GM19438 (cell line): ENCODE data around the gene MYO5B.
"Not testable (repeated sequence)": the region's sequence is repeated elsewhere in the genome, so short reads cannot be mapped to it uniquely, and the experiment has no call there.

Experiments used
- ATAC-seq: cut with Tn5 transposase; IDR thresholded peaks from one replicate; pipeline ENCODE4 v1.9.1; 2021; ENCODE audit warnings: low read depth; ENCODE audit not compliant: unreplicated experiment

MYO5B gene

DNA sequence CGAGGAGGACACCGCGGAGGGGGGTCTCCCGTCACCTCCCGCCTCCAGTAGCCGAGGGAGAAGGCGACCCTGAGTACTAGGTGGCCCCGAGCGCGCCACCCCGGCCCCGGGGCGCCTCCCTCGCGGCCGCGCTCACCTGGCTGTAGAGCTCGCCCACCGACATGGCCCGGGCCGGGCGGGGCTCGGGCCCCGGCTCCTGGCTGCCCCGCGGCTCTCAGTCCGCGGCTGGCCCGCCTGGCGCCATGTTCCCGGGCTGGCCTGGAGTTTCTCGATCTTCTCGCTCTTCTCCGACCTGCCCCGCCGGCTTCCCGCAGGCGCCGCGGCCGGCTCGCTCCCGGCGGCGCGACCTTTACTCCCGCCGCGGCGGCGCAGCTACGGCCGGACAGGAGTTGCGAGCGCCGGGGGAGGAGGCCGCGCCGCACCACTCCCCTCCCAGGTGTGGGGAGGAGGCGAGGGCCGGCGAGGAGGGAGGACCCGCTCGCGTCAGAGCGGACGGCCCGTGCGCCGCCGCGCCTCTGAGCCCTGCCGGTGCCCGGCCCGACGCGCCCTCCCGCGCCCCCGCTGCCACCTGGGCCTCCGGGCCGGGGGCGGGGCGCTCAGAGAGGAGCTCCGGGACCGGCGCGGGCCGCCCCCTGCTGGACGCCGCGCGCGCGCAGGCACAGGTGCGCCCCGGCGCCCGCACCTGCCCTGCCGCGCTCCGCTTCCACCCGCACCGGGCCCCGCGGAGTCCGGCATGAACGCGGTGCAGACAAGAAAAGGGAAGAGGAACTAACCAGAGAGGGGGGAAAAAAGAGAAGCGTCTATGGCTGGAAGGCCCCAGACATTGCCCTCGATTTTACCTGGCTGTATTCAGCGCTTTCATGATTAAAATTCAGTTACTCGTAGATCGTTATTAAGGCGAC is at the start of gene MYO5B:
MYO5B (minus strand) TSS at position 517 of the 902 bp plus-strand sequence; CDS start at position 163, 354 bp downstream.
- peak; percentile 66 for ATAC-seq

DNA sequence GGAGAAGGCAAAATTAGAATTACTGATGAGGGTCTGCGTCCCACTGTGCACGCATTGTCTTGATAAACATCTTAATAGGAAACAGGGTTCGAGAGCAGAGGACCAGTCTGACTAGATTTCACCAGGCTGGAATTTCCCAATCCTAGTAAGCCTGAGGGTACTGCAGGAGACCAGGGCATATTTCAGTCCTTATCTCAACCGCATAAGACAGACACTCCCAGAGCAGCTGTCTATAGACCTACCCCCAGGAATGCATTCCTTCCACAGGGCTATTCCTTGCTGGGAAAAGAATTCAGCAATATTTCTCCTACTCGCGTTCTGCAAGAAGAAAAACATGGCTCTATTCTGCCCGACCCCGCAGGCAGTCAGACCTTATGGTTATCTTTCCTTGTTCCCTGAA is 46.8 kb upstream of the MYO5B start:
- not testable (repeated sequence) for ATAC-seq

DNA sequence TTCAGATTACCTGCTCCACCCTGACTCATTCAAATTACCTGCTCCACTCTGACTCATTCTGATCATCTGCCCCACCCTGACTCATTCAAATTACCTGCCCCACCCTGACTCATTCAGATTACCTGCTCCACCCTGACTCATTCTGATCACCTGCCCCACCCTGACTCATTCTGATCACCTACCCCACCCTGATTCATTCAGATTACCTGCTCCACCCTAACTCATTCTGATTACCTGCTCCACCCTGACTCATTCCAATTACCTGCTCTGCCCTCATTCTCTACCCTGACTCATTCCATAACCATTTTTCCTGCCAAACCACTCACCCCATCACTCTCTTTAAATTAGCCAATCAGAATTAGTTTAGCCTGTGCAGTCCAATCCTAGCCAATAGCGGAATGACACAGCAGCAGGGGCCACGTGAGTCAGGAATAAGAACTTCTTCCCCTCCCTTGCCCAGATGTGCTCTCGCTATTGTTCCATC is 45.2 kb upstream of the MYO5B start:
- ATAC-seq: no peak

DNA sequence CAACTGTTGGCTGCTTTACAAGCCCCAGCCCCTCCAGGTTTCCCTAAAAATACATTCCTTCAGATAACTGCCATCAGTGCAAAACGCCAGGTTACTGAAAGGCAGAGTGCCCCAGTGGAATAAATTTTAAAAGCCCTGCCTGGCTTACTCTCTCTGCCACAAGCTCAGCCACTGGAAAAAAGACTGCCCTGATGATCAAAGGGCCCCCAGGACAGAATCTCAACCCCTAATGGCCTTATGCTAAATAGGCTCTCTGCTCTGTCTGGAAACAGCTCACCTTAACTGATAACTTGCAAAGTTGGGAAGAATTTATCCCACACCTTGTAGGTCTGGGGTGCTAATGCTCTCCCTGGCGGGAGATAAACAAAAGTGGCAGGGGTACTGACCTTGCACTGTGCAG is 37.5 kb upstream of the MYO5B start:
- no peak for ATAC-seq

DNA sequence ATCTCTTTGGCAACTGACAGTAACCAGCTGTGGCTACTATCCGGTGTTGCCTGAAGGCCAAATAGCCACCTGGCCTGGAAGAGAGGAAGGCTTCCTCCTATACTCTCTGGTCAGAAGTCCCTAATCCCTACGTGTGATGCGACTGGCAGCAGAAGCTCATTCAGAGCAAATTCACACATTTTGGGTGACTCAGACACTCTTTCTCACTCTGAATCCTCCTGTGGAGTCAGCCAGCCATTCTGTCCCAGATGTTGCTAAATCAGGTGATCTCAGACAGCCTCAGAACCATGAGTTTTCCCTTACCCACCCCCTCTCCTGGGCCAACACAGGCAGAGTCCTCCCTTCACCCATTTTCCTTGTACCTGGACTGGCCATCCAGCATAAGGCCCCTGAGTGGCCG is 36.7 kb upstream of the MYO5B start:
- no peak for ATAC-seq

DNA sequence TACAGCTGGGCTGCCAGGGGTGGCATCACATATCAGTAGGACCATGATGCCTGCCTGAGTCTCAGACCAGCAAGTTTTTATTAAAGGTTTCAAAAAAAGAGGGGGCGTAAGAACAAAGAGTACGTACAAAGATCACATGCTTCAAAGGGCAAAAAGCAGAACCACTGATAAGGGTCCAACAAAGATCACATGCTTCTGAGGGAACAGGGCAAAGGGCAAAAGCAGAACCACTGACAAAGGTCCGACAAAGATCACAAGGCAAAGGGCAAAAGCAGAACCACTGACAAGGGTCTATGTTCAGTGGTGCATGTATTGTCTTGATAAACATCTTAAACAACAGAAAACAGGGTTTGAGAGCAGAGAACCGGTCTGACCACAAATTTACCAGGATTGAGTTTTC is 25.3 kb upstream of the MYO5B start:
- not testable (repeated sequence) for ATAC-seq

DNA sequence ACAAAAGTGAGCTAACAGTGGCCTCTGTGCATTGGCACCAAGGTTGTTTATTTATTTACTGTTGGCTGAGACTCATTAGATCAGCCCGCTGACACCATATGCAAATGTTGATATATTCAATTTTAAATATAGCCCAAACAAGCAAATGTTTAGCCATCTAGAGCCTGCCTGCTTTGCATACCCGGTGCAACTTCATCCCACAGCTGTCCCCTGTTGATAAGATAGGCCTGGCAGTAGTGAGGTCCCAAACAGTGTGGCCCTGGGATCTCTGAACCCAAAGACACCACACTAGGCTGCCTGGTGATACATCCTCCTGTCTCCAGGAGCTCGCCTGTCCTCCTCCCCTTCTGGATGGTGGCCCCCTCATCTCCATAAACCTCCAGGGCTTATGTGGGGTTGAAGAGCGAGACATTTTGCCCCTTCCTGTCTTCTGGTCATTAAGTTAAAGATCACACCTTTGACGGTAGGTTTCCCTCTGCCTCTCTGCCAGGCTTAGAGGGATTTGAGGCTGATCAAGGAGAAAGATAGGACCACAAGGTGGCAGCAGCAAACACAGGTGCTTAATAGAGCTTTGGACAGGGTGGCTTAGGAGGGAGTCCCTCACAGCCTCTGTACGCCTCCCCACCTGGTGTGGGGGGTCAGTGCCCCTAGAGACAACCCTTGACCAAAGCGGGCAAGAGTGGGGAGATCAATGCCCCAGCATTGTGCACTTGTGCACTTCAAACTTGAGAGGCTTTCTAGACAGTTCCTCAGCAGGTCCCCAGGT is 23.7 kb upstream of the MYO5B start:
- ATAC-seq: no peak

DNA sequence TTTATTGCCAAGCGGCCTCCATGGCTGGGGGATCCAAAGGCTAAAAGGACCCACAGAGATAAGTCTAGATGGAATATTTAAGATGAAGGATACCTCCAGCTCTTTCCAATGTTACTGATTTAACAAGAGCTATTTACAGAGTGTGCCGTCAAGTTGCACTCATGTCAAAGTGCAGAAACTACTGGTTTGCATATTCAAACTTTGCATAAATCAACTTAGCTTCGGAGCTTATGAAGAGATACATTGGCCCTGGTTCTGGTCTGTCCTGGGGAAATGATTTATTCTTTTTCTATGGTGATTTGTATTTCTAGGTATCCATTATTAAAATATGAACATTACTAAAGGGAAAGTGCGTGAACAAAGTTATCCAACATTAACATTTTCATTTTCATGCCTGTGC is 14.4 kb upstream of the MYO5B start:
- no peak for ATAC-seq

DNA sequence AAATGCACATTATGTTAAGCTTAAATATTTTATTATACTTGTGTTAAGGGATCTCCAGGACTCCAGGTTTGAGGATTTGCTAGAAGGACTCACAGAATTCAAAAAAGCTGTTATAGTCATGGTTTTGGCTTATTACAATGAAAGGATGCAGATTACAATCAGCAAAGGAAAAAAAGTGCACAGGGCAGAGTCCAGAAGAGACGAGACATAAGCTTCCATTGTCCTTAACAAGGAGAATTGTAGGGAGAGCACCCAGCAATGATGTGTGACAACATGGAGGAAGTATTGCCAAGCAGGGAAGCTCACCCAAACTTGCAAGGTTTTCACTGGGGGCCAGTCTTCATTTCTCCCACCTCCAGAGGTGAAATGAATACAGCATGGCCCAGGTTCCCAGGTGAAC is 12.8 kb upstream of the MYO5B start:
- no peak for ATAC-seq

DNA sequence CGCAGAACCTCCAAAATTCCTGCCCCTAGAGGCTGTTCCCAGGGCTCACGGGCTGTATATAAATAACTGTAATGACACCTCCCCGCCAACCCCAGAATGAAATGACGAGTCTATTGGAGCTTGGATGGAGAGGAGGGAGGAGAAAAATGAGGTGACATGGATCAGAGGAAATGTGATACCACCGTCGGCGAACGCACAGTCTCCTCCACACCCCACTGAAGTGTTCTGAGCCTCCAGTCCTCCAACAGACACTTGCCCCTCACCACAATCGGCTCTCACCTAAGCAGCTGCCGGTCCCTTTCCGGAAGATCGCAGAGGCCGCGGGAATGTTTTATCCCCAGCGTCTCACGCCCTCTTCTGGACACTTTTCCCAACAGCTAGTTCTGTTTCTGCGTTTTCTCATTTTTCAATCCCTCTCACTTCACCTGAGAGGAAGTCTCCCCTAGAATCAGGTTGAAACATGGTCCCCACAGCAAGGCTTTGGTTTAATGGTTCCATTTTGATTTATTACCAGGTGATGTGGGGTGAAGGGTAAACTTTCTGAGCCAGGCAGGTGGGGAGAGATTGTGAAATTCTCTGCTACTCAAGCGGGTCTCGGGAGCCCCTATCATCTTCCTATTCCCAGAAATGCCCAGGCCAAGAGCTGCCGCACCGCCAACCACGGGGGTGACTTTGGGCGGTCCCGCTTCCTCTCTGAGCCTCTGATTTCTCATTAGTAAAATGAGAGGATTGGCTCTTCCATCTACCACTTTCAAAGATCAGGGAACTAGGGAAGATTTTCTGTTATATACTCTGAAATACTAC is 9.1 kb upstream of the MYO5B start:
- no peak for ATAC-seq

DNA sequence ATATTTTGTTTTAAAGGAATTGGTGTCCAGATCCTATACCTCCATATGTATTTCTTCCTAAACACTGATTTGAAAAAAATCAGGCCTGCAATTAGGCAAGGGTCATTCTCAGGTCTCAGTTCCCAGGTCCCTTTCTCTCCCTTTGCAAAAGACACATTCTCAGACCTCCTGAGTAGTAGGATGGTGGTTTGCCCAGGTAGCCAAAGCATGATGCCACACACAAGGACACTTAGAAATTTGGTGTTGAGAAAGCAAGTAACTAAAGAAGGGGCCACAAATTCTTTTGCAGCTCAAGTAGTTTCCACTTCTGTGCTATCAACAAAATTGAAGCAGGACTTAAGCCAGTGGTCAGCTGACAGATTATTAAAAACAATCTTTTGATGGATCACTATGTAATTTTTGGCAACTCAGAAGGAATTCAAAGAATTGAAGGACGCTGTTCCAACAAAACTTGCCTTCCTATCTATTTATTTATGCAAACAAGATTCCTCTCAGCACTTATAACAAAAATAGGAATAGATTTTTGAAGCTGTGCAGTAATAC is 6.6 kb upstream of the MYO5B start:
- ATAC-seq: no peak

DNA sequence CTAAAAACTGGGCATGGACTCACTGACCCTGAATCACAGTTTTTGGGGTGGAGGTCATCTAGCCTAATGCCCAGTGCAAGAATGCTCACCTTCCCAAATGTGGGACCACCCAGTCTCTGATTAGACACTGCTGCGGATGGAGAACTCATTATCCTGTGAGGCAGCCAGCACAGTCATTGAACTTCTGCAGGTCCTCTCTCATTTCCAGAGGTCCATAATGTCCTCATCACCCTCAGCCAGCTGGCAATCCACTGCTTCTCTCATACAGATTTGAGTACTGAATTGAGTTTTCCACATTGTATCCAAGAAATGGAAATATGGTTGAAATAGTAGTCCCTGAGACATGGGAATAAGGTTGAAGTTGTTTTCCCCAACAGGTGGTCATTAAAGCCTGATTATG is 5.0 kb upstream of the MYO5B start:
- no peak for ATAC-seq

DNA sequence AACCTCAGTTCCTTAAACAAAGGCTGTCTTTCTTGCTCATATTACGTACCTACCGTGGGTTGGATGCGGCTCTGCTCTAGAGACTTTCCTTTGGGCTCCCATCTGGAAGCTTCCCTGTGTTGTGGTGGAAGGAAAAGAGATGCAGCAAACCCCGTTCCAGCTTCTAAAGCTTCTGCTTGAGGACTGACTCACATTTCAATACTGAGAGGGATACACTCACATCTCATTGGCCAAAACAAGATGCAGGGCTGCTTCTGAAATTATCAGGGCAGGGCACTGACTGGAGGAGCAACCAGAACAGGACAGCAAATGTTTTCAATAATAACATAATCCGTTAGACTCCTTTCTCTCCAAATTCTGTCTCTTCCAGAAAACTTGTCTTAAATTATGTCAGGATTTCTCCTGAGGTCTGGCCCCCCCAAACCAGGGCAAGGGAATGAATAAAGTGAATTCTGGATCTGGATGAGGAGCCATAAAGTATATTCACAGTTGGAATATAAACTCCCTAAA is 4.5 kb upstream of the MYO5B start:
- no peak for ATAC-seq

DNA sequence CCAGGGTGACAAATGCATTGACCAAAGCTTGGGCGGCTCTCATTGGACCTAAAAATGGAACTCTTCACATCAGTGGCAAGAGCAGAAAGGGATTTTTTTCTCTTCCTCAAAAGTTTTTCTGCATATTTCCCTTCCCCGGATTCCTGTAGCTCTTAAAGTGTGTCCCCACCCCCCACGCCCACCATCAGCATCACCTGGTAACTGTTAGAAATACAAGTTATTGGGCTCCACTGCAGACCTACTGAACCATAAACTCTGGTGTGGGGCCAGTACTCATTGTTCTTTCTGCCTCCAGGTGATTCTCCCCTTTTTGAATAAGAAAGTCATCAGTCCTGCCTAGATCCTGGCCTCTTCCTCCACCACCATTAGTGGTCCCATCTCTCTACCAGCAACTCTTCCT is 1.3 kb upstream of the MYO5B start:
- ATAC-seq: no peak

DNA sequence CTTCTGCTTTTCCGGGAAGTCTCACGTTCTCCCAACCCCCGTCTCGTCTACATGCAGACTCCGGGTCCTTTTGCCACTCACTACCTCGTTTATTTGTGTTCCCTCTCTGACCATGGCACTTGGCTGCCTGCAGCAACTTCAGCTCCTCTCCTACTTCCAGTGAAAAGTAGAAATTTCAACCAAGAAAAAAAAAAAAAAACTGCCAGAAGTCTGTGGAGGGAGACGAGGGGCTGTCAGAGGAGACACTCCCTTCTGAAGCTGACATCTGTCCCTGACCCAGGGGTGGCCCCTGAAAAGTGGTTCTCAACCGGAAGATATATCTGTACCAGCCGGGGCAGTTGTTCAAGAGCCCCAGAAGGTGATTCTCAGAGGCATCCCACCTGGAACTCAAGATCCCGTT is 742 bp upstream of the MYO5B start:
- no peak for ATAC-seq

DNA sequence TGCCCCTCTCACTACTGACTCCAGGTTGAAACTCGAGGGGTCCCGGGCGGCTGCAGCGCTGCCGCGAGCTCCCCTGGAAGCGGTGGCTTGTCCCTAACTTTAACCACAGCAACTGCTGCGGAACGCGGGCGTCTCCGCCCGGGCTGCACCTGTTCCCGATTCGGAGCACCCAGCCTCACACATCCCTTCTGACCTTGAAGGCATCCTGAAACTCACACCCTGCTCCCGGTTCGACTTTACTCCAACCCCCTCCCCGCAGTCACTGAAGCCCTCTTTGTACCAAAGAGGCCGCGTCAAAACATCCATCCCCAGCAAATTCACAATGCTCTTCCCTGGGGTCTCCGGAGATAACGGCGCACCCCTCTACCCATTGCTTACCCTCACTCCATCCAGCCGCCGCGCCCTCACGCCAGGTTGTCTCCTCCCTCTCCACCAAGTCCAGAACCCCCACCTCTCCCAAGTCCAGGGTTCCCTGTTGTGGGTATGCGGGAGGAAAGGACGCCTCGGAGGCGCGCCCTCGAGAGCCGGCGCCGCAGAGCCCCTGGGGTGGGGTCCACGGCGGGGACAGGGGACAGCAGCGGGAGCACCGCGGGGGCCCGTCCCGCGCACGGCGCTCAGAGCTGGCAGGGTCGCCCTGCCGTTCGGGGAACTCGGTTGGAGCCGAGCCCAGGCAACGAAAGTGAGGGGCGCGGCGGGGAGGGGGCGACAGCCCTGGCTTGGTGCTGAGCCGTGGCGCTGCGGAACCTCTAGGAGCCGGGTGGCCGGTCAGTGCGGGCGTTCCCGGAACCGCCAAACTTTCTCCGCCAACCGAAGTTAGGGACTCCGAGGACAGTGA is 934 bp downstream of the MYO5B start:
- no peak for ATAC-seq

DNA sequence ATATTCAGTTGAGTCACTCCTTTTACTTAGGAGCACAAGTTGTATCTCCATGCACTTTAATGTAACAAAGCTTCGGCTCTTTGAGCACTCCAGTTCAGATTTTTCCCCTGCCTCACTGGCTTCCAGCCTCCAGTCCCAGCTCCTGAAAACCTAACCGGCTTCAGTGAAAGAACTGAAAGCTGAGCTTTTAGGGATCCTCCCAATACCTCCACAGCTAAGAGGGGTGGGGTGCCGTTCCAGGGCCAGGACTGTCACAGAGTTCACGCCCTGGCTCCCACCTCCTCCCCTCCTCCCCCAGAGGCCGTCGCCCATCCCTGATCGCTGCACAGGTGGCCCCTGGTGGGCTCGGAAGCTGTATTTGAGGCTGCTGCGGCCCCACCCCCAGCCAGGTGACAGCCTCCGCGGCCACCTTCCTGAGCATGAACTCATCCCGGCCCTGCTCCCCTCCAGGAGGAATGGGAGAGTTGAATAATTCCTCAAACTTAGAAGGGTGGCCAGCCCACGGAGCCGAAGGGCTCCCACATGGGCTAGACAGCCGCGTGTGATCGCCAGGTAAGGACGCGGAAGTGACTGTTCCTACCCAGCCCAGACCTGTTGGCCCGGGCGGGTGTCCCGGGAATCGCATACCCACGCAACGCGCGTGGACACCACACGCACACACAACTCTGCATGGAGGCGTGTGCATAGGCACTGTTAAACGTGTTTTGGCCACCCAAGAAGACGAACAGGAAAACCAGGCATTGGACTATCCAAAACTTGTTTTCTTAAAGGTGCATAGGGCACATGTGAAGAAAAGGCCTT is 1.8 kb downstream of the MYO5B start:
- no peak for ATAC-seq

DNA sequence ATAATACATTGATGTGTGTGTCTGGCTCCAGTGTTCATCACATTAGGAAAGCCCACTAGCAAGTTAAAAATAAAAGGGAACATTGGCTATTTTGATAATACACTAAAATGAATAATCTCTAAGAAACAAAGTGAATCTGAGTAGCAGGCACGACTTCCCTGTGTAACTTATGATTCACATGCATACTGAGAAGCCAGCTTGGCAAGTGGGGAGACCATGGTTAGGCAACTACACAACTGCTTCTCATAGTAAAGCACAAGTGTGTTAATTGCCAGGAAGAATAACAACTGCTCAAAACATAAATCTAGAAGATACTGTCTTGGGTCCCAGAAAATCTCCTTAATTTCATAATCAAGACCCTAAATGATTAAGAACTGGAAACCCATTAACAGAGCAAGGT is 4.0 kb downstream of the MYO5B start:
- ATAC-seq: no peak

DNA sequence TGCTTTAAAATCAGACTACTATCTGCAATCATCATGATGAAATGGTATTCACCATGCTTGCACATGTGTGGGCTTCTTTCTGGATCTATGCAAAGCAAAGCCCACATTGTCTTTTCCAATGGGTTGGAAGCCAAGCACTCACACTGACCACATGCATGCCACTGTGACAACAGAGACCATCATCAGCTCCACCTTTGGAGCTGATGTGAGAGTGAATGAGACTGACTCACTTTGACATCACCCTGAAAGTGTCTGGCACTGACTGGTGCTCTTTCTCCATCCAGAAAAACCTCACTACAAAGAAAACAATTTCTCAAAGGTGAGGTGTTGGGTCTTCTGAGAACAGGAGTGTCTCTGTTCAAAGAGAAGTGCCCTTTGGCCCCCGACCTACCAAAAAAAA is 4.7 kb downstream of the MYO5B start:
- no peak for ATAC-seq
